C4-2B (cell line): Measurements from ENCODE around the gene NDUFB3.

Source experiments
- CTCF ChIP-seq: fragments of 450-650 bp; conservative IDR thresholded peaks from 2 replicates; pipeline ENCODE4 v1.5.1; 2017; ENCODE audit warnings: mild to moderate bottlenecking
- ZFX ChIP-seq: fragments of 450-650 bp; IDR thresholded peaks from 2 replicates; pipeline ENCODE4 v1.6.1; 2017

DNA sequence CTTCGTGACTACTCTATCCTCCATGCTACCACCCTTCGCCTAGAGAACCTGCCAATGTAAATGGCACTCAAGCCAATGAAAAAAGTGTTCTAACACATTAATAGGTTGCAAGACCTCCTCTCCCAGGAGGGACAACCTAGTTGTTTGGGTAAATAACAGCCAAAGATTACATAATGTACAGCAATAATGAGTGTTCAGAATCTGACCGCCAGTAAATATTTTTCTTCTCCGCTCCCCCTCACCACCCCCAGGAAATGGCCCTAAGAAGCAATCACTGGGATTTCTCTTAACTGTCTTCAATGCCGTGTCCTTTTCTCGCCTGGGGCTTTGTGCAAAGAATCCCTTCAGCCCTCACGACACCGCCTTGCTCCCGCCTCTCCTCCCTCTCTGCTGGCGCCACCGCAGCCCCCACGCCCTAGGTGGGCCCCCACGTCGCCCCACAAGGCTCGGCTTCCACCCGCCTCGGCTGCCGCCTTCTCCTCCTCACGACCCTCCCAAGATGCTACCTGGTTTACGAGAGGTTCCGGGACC is 788 bp upstream of the NDUFB3 start:
- TF ChIP-seq CTCF (no peak), ZFX (no peak)
